ENCODE measurements around the gene RPS26.
"Not testable (repeated sequence)": the region's sequence is repeated elsewhere in the genome, so short reads cannot be mapped to it uniquely, and the experiment has no call there.

Gene RPS26

DNA sequence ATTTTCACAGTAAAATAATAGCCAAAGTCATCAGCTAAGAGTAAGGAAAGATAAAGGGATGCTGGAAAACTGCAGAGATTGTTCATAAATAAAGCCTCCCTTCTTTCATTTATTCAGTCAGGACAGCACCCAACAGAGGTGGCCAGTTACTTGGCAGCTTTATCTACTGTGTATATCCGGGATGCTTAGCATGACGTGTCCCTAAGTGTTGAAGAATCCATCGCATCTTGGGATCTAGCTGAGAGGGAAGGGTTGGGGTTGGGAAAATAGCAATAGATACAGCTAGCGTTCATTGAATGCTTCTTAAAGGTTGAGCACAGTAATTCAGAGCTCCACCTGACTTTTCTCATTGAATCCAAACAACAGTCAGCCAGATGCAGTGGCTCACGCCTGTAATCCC, 32.7 kb downstream of the RPS26 start:
- H2AFZ ChIP-seq (ENCODE audit: low read length): no peak overlapping the region
- H3K4me3 ChIP-seq (ENCODE audit: low read depth, low read length, poor library complexity, severe bottlenecking): no peak overlapping the region
- no peak for TF ChIP-seq EZH2 (IDR thresholded peaks at IDR 0.05; ENCODE audit: borderline replicate concordance, low read length)
- TF ChIP-seq, protein P1, sequence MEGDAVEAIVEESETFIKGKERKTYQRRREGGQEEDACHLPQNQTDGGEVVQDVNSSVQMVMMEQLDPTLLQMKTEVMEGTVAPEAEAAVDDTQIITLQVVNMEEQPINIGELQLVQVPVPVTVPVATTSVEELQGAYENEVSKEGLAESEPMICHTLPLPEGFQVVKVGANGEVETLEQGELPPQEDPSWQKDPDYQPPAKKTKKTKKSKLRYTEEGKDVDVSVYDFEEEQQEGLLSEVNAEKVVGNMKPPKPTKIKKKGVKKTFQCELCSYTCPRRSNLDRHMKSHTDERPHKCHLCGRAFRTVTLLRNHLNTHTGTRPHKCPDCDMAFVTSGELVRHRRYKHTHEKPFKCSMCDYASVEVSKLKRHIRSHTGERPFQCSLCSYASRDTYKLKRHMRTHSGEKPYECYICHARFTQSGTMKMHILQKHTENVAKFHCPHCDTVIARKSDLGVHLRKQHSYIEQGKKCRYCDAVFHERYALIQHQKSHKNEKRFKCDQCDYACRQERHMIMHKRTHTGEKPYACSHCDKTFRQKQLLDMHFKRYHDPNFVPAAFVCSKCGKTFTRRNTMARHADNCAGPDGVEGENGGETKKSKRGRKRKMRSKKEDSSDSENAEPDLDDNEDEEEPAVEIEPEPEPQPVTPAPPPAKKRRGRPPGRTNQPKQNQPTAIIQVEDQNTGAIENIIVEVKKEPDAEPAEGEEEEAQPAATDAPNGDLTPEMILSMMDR (IDR thresholded peaks at IDR 0.05; ENCODE audit: low read length): no peak
- H3K4me1 ChIP-seq (ENCODE audit: insufficient read depth, low read length, severe bottlenecking): peaks cover 6% of the 10 kb centered on the region
- H3K4me2 ChIP-seq (ENCODE audit: low read length): no peak overlapping the region
- no peaks in the 10 kb centered on the region for H3K9me2 ChIP-seq (ENCODE audit: low read depth, low read length)
- no peaks in the 10 kb centered on the region for H3F3A ChIP-seq (ENCODE audit: insufficient read depth, low read length)
- H3K27me3 ChIP-seq (ENCODE audit: insufficient read depth, low read length): no peaks in the 10 kb centered on the region; the same call in 1 of the 2 replicates
- no peaks in the 10 kb centered on the region for H4K20me1 ChIP-seq (ENCODE audit: insufficient read depth, low read length)
- no peaks in the 10 kb centered on the region for H3K36me3 ChIP-seq (ENCODE audit: insufficient read depth, low read length)
- H3K27ac ChIP-seq (ENCODE audit: low read depth, low read length, poor library complexity, severe bottlenecking): no peak overlapping the region
- no peaks in the 10 kb centered on the region for H3K9me3 ChIP-seq (ENCODE audit: low read length)
- no peaks in the 10 kb centered on the region for H3K79me2 ChIP-seq (ENCODE audit: insufficient read depth, low read length)
- H3K9ac ChIP-seq (ENCODE audit: low read length): no peak overlapping the region

DNA sequence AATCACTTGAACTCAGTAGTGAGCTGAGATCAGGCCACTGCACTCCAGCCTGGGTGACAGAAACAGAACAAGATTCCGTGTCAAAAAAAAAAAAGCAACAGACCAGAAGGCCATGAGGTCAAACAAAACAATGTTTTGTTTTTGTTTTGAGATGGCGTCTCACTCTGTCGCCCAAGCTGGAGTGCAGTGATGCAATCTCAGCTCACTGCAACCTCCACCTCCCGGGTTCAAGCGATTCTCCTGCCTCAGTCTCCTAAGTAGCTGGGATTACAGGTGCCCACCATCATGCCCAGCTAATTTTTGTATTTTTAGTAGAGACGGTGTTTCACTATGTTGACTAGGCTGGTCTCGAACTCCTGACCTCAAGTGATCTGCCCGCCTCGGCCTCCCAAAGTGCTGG, 36.2 kb downstream of the RPS26 start:
- Histone ChIP-seq H3K27me3 (ENCODE audit: insufficient read depth, low read length) (peaks cover 12% of the 10 kb centered on the region), H3K4me1 (ENCODE audit: insufficient read depth, low read length, severe bottlenecking) (peaks cover 19% of the 10 kb centered on the region)
- H3K4me2 ChIP-seq (ENCODE audit: low read length); H3K9me2 ChIP-seq (ENCODE audit: low read depth, low read length); H3K27ac ChIP-seq (ENCODE audit: low read depth, low read length, poor library complexity, severe bottlenecking); H3K79me2 ChIP-seq (ENCODE audit: insufficient read depth, low read length); H2AFZ ChIP-seq (ENCODE audit: low read length); H3K36me3 ChIP-seq (ENCODE audit: insufficient read depth, low read length); H3K9me3 ChIP-seq (ENCODE audit: low read length); H3F3A ChIP-seq (ENCODE audit: insufficient read depth, low read length); H3K9ac ChIP-seq (ENCODE audit: low read length); H3K4me3 ChIP-seq (ENCODE audit: low read depth, low read length, poor library complexity, severe bottlenecking); H4K20me1 ChIP-seq (ENCODE audit: insufficient read depth, low read length): not testable (repeated sequence)

DNA sequence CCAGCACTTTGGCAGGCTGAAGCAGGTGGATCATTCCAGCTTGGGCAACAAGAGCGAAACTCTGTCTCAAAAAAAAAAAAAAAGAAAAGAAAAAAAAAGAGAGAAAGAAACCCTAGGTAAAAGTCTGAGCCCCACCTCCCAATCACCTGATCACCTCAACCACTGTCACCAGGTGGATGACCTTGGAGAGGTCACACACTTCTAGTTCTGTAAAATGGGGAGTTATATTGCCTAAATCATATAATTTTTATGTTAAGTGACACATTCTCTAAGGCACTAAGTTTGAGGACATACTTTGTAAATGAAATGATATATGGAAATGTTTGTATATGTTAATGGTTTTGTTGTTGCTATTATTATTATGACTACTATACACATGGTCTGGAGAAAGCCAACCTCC, 36.7 kb downstream of the RPS26 start:
- Histone ChIP-seq H3K79me2 (ENCODE audit: insufficient read depth, low read length) (no peaks in the 10 kb centered on the region), H3K4me1 (ENCODE audit: insufficient read depth, low read length, severe bottlenecking) (peaks cover 19% of the 10 kb centered on the region), H3K9ac (ENCODE audit: low read length) (no peak overlapping the region), H3K9me3 (ENCODE audit: low read length) (no peaks in the 10 kb centered on the region), H3K9me2 (ENCODE audit: low read depth, low read length) (no peaks in the 10 kb centered on the region), H3K36me3 (ENCODE audit: insufficient read depth, low read length) (no peaks in the 10 kb centered on the region), H3K4me3 (ENCODE audit: low read depth, low read length, poor library complexity, severe bottlenecking) (no peak overlapping the region), H3K4me2 (ENCODE audit: low read length) (no peak overlapping the region), H4K20me1 (ENCODE audit: insufficient read depth, low read length) (no peaks in the 10 kb centered on the region), H3K27ac (ENCODE audit: low read depth, low read length, poor library complexity, severe bottlenecking) (no peak overlapping the region), H2AFZ (ENCODE audit: low read length) (no peak overlapping the region), H3F3A (ENCODE audit: insufficient read depth, low read length) (no peaks in the 10 kb centered on the region), H3K27me3 (ENCODE audit: insufficient read depth, low read length) (peaks cover 12% of the 10 kb centered on the region)
- TF ChIP-seq EZH2 (IDR thresholded peaks at IDR 0.05; ENCODE audit: borderline replicate concordance, low read length): no peak
- TF ChIP-seq, protein P1 (IDR thresholded peaks at IDR 0.05; ENCODE audit: low read length): no peak

DNA sequence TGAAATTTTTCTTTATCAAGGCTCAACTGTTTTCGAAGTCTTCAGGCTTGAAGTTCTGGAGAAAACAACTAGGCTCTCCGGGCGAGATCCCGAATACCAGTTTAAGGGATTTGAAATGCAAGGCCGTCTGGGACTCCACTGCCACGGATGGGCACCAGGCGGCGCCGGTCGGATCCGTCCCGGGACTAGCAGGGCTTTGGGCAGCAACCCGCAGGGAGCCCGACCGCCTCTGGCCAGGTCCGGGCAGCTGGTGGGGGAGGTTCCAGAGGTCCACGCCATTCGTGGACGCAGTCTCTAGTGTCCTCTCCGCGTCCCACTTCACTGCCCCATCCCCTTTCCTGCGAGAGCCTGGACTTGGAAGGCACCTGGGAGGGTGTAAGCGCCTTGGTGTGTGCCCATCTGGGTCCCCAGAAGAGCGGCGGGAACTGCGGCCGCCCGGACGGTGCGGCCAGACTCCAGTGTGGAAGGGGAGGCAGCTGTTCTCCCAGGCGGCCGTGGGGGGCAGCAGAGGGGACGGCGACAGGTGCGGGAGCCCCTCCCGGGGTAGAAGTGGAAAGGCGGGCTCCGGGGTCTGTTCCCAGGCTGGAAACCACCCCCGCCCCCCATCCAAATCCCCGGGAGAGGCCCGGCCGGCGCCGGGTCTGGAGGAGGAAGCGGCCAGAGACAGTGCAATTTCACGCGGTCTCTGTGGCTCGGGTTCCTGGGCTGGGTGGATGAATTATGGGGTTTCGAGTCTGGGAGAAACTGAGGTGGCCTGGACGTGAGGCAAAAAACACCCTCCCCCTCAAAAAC, 37.4 kb downstream of the RPS26 start:
- Histone ChIP-seq H3K36me3 (ENCODE audit: insufficient read depth, low read length) (no peaks in the 10 kb centered on the region), H3K27me3 (ENCODE audit: insufficient read depth, low read length) (peaks cover 12% of the 10 kb centered on the region), H3K9me2 (ENCODE audit: low read depth, low read length) (no peaks in the 10 kb centered on the region), H3K9me3 (ENCODE audit: low read length) (no peaks in the 10 kb centered on the region), H3K4me2 (ENCODE audit: low read length) (peak overlapping the region; percentile 89), H3K4me3 (ENCODE audit: low read depth, low read length, poor library complexity, severe bottlenecking) (peak overlapping the region; percentile 67), H3K9ac (ENCODE audit: low read length) (peak overlapping the region; percentile 57), H3K4me1 (ENCODE audit: insufficient read depth, low read length, severe bottlenecking) (peaks cover 19% of the 10 kb centered on the region), H4K20me1 (ENCODE audit: insufficient read depth, low read length) (no peaks in the 10 kb centered on the region), H2AFZ (ENCODE audit: low read length) (peak overlapping the region; percentile 31; the same call in 1 of the 2 replicates), H3K27ac (ENCODE audit: low read depth, low read length, poor library complexity, severe bottlenecking) (no peak overlapping the region), H3K79me2 (ENCODE audit: insufficient read depth, low read length) (no peaks in the 10 kb centered on the region), H3F3A (ENCODE audit: insufficient read depth, low read length) (no peaks in the 10 kb centered on the region)
- no peak for TF ChIP-seq EZH2 (IDR thresholded peaks at IDR 0.05; ENCODE audit: borderline replicate concordance, low read length)
- TF ChIP-seq, protein P1 (IDR thresholded peaks at IDR 0.05; ENCODE audit: low read length): peak; percentile 58

Data from OCI-LY1 (cell line).